ENCODE data around the gene RFTN2. TPM values are rescaled to one million over a fixed set of nuclear protein-coding genes. Genes with fewer than 3 reads are reported as not detected.
"Not testable (repeated sequence)": the region's sequence is repeated elsewhere in the genome, so short reads cannot be mapped to it uniquely, and the experiment has no call there.

Gene RFTN2
- total and polyA plus RNA-seq, 2 donors: 0.73 to 1.4 TPM

DNA sequence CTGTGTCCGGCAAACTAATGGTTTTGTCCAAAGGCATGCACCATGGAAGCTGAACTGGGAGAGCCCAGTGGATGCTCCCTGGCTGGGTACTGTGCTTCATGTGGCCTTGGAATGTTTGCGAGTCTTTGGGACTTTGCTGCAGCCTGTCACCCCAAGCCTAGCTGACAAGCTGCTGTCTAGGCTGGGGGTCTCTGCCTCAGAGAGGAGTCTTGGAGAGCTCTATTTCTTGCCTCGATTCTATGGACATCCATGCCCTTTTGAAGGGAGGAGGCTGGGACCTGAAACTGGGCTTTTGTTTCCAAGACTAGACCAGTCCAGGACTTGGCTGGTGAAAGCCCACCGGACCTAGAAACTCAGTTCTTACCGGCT lies 31.4 kb upstream of the RFTN2 start:
- 87% methylated on average over 5 of the region's 5 CpGs for WGBS
- H3K4me3 ChIP-seq (ENCODE audit: low read length in 2 of 2): peak overlapping the region in 1 of 2 donors; percentile 84
- no peak overlapping the region for H3K27ac ChIP-seq (ENCODE audit: low read depth in 1 of 2, low read length in 1 of 2)
- peaks cover 9 to 25% of the 10 kb centered on the region in 2 donors for H3K4me1 ChIP-seq (ENCODE audit: control insufficient read depth in 2 of 2, insufficient read depth in 2 of 2, low read length in 2 of 2)
- peaks cover 0 to 1% of the 10 kb centered on the region in 2 donors for H3K9me3 ChIP-seq (ENCODE audit: control insufficient read depth in 2 of 2, insufficient read depth in 1 of 2, low read length in 1 of 2)
- peaks cover 0 to 13% of the 10 kb centered on the region in 2 donors for H3K36me3 ChIP-seq (ENCODE audit: control insufficient read depth in 2 of 2, insufficient read depth in 2 of 2, low read length in 1 of 2)
- no peaks in the 10 kb centered on the region for H3K27me3 ChIP-seq (ENCODE audit: control insufficient read depth in 2 of 2, insufficient read depth in 1 of 2, low read length in 1 of 2)
- DNase-seq (ENCODE audit: low read depth in 6 of 9, low spot score in 9 of 9): no peak

DNA sequence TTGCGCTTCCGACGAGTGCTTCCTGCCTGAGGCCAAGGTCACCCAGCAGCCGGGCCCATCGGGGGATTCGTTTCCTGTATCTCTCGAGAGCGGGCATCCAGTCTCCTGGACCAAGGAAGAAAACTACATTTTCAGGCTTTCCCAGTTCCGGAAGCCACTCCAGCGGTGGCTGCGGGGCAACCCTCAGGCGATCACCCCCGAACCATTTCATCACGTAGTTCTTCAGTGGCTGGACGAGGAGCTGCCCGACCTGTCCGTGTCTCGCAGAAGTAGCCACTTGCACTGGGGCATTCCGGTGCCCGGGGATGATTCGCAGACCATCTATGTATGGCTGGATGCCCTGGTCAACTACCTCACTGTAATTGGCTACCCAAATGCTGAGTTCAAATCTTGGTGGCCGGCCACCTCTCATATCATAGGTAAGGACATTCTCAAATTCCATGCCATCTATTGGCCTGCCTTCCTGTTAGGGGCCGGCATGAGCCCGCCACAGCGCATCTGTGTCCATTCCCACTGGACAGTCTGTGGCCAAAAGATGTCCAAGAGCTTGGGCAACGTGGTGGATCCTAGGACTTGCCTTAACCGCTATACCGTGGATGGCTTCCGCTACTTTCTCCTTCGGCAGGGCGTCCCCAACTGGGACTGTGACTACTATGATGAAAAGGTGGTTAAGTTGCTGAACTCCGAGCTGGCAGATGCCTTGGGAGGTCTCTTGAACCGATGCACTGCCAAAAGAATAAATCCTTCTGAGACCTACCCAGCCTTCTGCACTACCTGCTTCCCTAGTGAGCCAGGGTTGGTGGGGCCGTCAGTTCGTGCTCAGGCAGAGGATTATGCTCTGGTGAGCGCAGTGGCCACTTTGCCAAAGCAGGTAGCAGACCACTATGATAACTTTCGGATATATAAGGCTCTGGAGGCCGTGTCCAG lies 30.8 kb upstream of the RFTN2 start:
- peaks cover 0 to 7% of the 10 kb centered on the region in 2 donors for H3K36me3 ChIP-seq (ENCODE audit: control insufficient read depth in 2 of 2, insufficient read depth in 2 of 2, low read length in 1 of 2)
- peak overlapping the region; percentile 84 for H3K4me3 ChIP-seq (ENCODE audit: low read length in 2 of 2)
- peak overlapping the region in 1 of 2 donors; percentile 75 for H3K27ac ChIP-seq (ENCODE audit: low read depth in 1 of 2, low read length in 1 of 2)
- peaks cover 9 to 25% of the 10 kb centered on the region in 2 donors for H3K4me1 ChIP-seq (ENCODE audit: control insufficient read depth in 2 of 2, insufficient read depth in 2 of 2, low read length in 2 of 2)
- 23% methylated on average over 38 of the region's 38 CpGs for WGBS
- H3K27me3 ChIP-seq (ENCODE audit: control insufficient read depth in 2 of 2, insufficient read depth in 1 of 2, low read length in 1 of 2): no peaks in the 10 kb centered on the region
- H3K9me3 ChIP-seq (ENCODE audit: control insufficient read depth in 2 of 2, insufficient read depth in 1 of 2, low read length in 1 of 2): peaks cover 0 to 1% of the 10 kb centered on the region in 2 donors
- DNase-seq (ENCODE audit: low read depth in 6 of 9, low spot score in 9 of 9): peak in 2 of 9 donors; percentile 13 to 52

DNA sequence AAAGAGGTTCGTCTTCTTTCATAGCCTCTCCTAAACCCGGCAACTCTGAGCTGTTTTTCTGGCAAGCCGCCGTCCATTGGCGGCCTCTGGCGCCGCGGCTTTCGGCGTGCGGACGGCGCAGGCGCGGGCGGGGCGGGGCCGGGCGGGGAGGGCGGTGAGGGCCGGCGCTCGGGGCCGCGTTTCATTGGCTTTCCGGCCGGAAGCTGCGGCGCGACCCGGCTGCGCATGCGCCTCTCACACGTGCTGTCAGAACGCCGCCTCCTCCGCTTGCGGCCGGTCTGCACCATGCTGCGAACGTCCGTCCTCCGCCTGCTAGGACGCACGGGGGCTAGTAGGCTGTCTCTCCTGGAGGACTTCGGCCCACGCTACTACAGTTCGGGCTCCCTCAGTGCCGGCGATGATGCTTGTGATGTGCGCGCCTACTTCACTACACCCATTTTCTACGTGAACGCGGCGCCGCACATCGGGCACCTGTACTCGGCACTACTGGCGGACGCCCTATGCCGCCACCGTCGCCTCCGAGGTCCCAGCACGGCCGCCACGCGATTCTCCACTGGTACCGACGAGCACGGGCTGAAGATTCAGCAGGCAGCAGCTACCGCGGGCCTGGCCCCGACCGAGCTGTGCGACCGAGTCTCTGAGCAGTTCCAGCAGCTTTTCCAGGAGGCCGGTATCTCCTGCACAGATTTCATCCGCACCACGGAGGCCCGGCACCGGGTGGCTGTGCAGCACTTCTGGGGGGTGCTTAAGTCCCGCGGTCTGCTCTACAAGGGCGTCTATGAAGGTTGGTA lies 29.9 kb upstream of the RFTN2 start, which contains the start of gene MARS2:
MARS2 (plus strand) TSS at position 249 of the 791 bp plus-strand sequence; CDS start at position 286, 37 bp downstream.
- Histone ChIP-seq H3K4me1 (ENCODE audit: control insufficient read depth in 2 of 2, insufficient read depth in 2 of 2, low read length in 2 of 2) (peaks cover 9 to 27% of the 10 kb centered on the region in 2 donors), H3K9me3 (ENCODE audit: control insufficient read depth in 2 of 2, insufficient read depth in 1 of 2, low read length in 1 of 2) (peaks cover 0 to 1% of the 10 kb centered on the region in 2 donors), H3K27ac (ENCODE audit: low read depth in 1 of 2, low read length in 1 of 2) (peak within 1 kb of the TSS; percentile 92 to 96), H3K4me3 (ENCODE audit: low read length in 2 of 2) (peak within 1 kb of the TSS; percentile 84), H3K27me3 (ENCODE audit: control insufficient read depth in 2 of 2, insufficient read depth in 1 of 2, low read length in 1 of 2) (no peaks in the 10 kb centered on the region), H3K36me3 (ENCODE audit: control insufficient read depth in 2 of 2, insufficient read depth in 2 of 2, low read length in 1 of 2) (peaks cover 0 to 6% of the 10 kb centered on the region in 2 donors)
- peak in 8 of 9 donors; percentile 77 to 95 (median 87) for DNase-seq (ENCODE audit: low read depth in 6 of 9, low spot score in 9 of 9)
- WGBS: under 1% methylated on average over 86 of the region's 86 CpGs

DNA sequence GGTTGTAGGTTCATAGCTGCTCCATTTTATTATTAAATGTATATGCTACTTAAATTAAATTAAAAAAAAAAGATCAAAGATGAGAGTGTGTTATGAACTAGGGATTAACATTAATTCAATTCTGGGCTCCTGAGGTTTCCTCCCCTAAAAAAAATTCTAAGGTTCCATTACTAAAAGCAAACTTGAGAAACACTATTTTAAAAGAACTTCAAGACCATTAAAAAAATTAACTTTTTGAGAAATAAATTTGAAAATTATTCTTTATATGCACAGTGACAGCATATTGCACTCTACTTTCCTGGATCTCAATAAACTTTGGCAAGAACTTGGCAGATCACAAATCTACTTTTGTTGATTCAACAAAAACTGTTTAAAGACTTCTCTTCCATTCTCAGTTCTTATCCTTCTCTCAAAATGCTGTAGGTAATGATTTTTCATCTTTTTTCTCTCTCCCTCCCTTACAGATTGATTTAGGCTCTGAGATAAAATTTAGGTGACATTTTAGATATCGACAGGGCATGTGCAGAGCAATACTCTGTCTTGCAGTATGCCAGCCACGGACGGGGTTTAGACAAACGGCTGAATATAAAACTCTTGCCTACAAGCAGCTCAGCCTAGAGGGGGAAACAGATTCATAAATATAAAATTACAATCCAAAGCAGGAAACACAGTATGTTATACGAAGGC lies 29.2 kb upstream of the RFTN2 start:
- WGBS: under 1% methylated on average over 5 of the region's 5 CpGs
- Histone ChIP-seq H3K36me3 (ENCODE audit: control insufficient read depth in 2 of 2, insufficient read depth in 2 of 2, low read length in 1 of 2) (peaks cover 0 to 6% of the 10 kb centered on the region in 2 donors), H3K27me3 (ENCODE audit: control insufficient read depth in 2 of 2, insufficient read depth in 1 of 2, low read length in 1 of 2) (no peaks in the 10 kb centered on the region), H3K9me3 (ENCODE audit: control insufficient read depth in 2 of 2, insufficient read depth in 1 of 2, low read length in 1 of 2) (peaks cover 0 to 1% of the 10 kb centered on the region in 2 donors), H3K4me3 (ENCODE audit: low read length in 2 of 2) (peak overlapping the region; percentile 84), H3K4me1 (ENCODE audit: control insufficient read depth in 2 of 2, insufficient read depth in 2 of 2, low read length in 2 of 2) (peaks cover 9 to 27% of the 10 kb centered on the region in 2 donors), H3K27ac (ENCODE audit: low read depth in 1 of 2, low read length in 1 of 2) (peak overlapping the region; percentile 92 to 96)
- DNase-seq (ENCODE audit: low read depth in 6 of 9, low spot score in 9 of 9): peak in 1 of 9 donors; percentile 79

DNA sequence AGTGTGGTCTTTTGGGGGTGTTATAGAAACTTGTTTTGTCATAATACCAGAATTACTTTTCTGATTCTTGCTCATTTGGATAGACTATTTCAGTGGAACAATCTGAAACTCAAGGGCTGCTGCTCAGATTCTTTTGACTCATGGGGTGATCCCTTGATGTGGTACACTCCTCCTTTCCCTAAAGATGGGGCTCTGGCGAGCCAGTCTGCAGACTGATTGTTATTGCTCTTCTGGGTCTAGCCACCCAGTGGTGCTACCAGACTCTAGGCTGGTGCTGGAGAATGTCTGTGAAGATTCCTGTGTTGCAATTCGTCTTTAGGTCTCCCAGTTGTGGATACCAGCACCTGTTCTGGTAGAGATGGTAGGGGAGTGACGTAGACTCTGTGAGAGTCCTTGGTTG lies 25.6 kb upstream of the RFTN2 start:
- Histone ChIP-seq H3K4me3 (ENCODE audit: low read length in 2 of 2) (no peak overlapping the region), H3K36me3 (ENCODE audit: control insufficient read depth in 2 of 2, insufficient read depth in 2 of 2, low read length in 1 of 2) (no peaks in the 10 kb centered on the region), H3K27me3 (ENCODE audit: control insufficient read depth in 2 of 2, insufficient read depth in 1 of 2, low read length in 1 of 2) (no peaks in the 10 kb centered on the region), H3K4me1 (ENCODE audit: control insufficient read depth in 2 of 2, insufficient read depth in 2 of 2, low read length in 2 of 2) (peaks cover 0 to 11% of the 10 kb centered on the region in 2 donors), H3K27ac (ENCODE audit: low read depth in 1 of 2, low read length in 1 of 2) (no peak overlapping the region), H3K9me3 (ENCODE audit: control insufficient read depth in 2 of 2, insufficient read depth in 1 of 2, low read length in 1 of 2) (peaks cover 0 to 1% of the 10 kb centered on the region in 2 donors)
- 75% methylated on average over 3 of the region's 3 CpGs for WGBS
- no peak for DNase-seq (ENCODE audit: low read depth in 6 of 9, low spot score in 9 of 9)

DNA sequence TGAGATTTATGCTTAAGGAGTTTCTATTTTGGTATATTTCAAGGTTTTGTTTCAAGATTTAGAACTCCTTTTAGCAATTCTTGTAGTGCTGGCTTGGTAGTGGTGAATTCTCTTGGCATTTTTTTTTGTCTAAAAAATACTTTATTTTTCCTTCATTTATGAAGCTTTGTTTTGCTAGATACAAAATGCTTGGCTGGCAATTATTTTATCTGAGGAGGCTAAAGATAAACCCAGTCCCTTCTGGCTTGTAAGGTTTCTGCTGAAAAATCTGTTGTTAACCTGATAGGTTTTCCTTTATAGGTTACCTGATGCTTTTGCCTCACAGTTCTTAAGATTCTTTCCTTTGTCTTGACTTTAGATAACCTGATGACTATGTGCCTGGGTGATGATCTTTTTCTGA lies 24.3 kb upstream of the RFTN2 start:
- not testable (repeated sequence) for DNase-seq (ENCODE audit: low read depth in 6 of 9, low spot score in 9 of 9); H3K4me1 ChIP-seq (ENCODE audit: control insufficient read depth in 2 of 2, insufficient read depth in 2 of 2, low read length in 2 of 2); H3K4me3 ChIP-seq (ENCODE audit: low read length in 2 of 2); H3K9me3 ChIP-seq (ENCODE audit: control insufficient read depth in 2 of 2, insufficient read depth in 1 of 2, low read length in 1 of 2); H3K27ac ChIP-seq (ENCODE audit: low read depth in 1 of 2, low read length in 1 of 2); H3K27me3 ChIP-seq (ENCODE audit: control insufficient read depth in 2 of 2, insufficient read depth in 1 of 2, low read length in 1 of 2); H3K36me3 ChIP-seq (ENCODE audit: control insufficient read depth in 2 of 2, insufficient read depth in 2 of 2, low read length in 1 of 2)

DNA sequence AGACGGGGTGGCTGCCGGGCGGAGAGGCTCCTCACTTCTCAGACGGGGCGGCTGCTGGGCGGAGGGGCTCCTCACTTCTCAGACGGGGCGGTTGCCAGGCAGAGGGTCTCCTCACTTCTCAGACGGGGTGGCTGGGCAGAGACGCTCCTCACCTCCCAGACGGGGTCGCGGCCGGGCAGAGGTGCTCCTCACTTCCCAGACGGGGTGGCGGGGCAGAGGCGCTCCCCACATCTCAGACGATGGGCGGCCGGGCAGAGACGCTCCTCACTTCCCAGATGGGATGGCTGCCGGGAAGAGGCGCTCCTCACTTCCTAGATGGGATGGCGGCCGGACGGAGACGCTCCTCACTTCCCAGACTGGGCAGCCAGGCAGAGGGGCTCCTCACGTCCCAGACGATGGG lies 21.2 kb upstream of the RFTN2 start:
- DNase-seq (ENCODE audit: low read depth in 6 of 9, low spot score in 9 of 9); H3K27me3 ChIP-seq (ENCODE audit: control insufficient read depth in 2 of 2, insufficient read depth in 1 of 2, low read length in 1 of 2); H3K36me3 ChIP-seq (ENCODE audit: control insufficient read depth in 2 of 2, insufficient read depth in 2 of 2, low read length in 1 of 2); H3K4me1 ChIP-seq (ENCODE audit: control insufficient read depth in 2 of 2, insufficient read depth in 2 of 2, low read length in 2 of 2); H3K4me3 ChIP-seq (ENCODE audit: low read length in 2 of 2); H3K27ac ChIP-seq (ENCODE audit: low read depth in 1 of 2, low read length in 1 of 2); H3K9me3 ChIP-seq (ENCODE audit: control insufficient read depth in 2 of 2, insufficient read depth in 1 of 2, low read length in 1 of 2): not testable (repeated sequence)
- WGBS: 95% methylated on average over 22 of the region's 29 CpGs

DNA sequence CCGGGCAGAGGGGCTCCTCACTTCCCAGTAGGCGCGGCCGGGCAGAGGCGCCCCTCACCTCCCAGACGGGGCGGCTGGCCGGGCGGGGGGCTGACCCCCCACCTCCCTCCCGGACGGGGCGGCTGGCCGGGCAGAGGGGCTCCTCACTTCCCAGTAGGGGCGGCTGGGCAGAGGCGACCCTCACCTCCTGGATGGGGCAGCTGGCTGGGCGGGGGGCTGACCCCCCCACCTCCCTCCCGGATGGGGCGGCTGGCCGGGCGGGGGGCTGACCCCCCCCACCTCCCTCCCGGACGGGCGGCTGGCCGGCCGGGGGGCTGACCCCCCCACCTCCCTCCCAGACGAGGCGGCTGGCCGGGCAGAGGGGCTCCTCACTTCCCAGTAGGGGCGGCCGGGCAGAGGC lies 20.6 kb upstream of the RFTN2 start:
- not testable (repeated sequence) for H3K36me3 ChIP-seq (ENCODE audit: control insufficient read depth in 2 of 2, insufficient read depth in 2 of 2, low read length in 1 of 2); H3K9me3 ChIP-seq (ENCODE audit: control insufficient read depth in 2 of 2, insufficient read depth in 1 of 2, low read length in 1 of 2); H3K4me3 ChIP-seq (ENCODE audit: low read length in 2 of 2); H3K4me1 ChIP-seq (ENCODE audit: control insufficient read depth in 2 of 2, insufficient read depth in 2 of 2, low read length in 2 of 2); H3K27me3 ChIP-seq (ENCODE audit: control insufficient read depth in 2 of 2, insufficient read depth in 1 of 2, low read length in 1 of 2); H3K27ac ChIP-seq (ENCODE audit: low read depth in 1 of 2, low read length in 1 of 2); DNase-seq (ENCODE audit: low read depth in 6 of 9, low spot score in 9 of 9)
- WGBS: over 99% methylated on average over 21 of the region's 30 CpGs
